ENCODE measurements around the gene ADGRB3.
"Not testable (repeated sequence)": the region's sequence is repeated elsewhere in the genome, so short reads cannot be mapped to it uniquely, and the experiment has no call there.

ADGRB3 gene

DNA sequence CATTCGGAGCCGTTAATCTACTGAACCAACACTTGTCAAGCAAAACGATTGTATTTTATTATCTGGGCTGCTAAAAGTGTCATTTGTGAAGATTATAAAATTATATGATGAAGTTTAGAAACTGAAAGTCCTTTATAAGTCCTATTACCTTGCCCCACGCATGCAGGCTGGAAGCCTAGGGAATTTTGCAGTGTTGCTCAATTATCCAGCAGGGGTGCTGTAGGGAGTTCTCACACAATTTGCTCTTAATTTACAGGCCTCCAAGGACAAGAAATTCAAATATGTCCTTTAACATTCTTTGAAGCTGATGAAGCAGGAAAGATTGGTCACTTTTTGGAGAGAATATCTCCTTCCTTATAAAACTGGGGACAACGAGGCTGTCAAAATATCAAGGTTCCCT is 792.8 kb downstream of the ADGRB3 start:
- Histone ChIP-seq H3K27ac (no peak overlapping the region), H3K9me3 (no peaks in the 10 kb centered on the region), H3K27me3 (no peaks in the 10 kb centered on the region), H3K36me3 (no peaks in the 10 kb centered on the region), H3K4me3 (ENCODE audit: low read depth in 1 of 2, low read length in 1 of 2) (no peak overlapping the region), H3K4me1 (ENCODE audit: control insufficient read depth in 1 of 2, insufficient read depth in 1 of 2, low read depth in 1 of 2, low read length in 1 of 2) (no peaks in the 10 kb centered on the region)
- TF ChIP-seq, protein P1, sequence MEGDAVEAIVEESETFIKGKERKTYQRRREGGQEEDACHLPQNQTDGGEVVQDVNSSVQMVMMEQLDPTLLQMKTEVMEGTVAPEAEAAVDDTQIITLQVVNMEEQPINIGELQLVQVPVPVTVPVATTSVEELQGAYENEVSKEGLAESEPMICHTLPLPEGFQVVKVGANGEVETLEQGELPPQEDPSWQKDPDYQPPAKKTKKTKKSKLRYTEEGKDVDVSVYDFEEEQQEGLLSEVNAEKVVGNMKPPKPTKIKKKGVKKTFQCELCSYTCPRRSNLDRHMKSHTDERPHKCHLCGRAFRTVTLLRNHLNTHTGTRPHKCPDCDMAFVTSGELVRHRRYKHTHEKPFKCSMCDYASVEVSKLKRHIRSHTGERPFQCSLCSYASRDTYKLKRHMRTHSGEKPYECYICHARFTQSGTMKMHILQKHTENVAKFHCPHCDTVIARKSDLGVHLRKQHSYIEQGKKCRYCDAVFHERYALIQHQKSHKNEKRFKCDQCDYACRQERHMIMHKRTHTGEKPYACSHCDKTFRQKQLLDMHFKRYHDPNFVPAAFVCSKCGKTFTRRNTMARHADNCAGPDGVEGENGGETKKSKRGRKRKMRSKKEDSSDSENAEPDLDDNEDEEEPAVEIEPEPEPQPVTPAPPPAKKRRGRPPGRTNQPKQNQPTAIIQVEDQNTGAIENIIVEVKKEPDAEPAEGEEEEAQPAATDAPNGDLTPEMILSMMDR (IDR thresholded peaks at IDR 0.05): no peak

DNA sequence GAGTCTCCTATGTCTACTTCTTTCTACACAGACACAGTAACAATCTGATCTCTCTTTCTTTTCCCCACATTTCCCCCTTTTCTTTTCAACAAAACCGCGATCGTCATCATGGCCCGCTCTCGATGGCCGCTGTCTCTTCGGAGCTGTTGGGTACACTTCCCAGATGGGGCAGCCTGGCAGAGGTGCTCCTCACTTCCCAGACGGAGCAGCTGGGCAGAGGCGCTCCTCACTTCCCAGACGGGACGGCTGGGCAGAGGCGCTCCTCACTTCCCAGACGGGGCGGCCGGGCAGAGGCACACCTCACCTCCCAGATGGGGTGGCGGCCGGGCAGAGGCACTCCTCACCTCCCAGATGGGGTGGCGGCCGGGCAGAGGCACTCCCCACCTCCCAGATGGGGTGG is 797.1 kb downstream of the ADGRB3 start:
- H3K36me3 ChIP-seq; H3K9me3 ChIP-seq; H3K27ac ChIP-seq; H3K27me3 ChIP-seq; H3K4me3 ChIP-seq (ENCODE audit: low read depth in 1 of 2, low read length in 1 of 2); H3K4me1 ChIP-seq (ENCODE audit: control insufficient read depth in 1 of 2, insufficient read depth in 1 of 2, low read depth in 1 of 2, low read length in 1 of 2): not testable (repeated sequence)

DNA sequence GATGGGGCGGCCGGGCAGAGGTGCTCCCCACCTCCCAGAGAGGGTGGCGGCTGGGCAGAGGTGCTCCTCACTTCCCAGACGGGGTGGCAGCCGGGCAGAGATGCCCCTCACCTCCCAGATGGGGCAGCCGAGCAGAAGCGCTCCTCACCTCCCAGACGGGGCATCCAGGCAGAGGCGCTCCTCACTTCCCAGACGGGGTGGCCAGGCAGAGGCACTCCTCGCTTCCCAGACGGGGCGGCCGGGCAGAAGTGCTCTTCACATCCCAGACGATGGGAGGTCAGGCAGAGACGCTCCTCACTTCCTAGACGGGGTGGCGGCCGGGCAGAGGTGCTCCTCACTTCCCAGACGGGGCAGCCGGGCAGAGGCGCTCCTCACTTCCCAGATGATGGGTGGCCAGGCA is 798.0 kb downstream of the ADGRB3 start:
- not testable (repeated sequence) for H3K27me3 ChIP-seq; H3K9me3 ChIP-seq; H3K36me3 ChIP-seq; H3K4me1 ChIP-seq (ENCODE audit: control insufficient read depth in 1 of 2, insufficient read depth in 1 of 2, low read depth in 1 of 2, low read length in 1 of 2); H3K27ac ChIP-seq; H3K4me3 ChIP-seq (ENCODE audit: low read depth in 1 of 2, low read length in 1 of 2)

DNA sequence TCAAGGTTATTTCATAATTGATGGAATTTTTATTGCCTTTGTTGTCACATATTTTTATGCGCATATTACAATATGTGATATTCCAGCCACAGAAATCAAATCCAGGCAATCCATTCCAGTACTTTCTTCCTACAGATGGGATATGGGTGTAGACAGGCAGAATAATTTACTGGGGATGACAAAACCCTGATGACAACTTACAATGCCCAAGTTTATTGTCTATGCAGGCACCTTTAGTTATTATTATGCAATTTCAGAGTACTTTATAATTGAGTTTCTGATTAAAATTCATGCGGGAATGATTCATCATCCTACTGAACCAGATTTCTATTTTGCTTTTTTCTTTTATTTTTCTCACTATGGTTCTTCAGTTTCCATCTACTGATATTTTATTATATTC is 803.0 kb downstream of the ADGRB3 start:
- Histone ChIP-seq H3K9me3 (no peaks in the 10 kb centered on the region), H3K4me3 (ENCODE audit: low read depth in 1 of 2, low read length in 1 of 2) (no peak overlapping the region), H3K4me1 (ENCODE audit: control insufficient read depth in 1 of 2, insufficient read depth in 1 of 2, low read depth in 1 of 2, low read length in 1 of 2) (no peaks in the 10 kb centered on the region), H3K27me3 (no peaks in the 10 kb centered on the region), H3K27ac (no peak overlapping the region), H3K36me3 (no peaks in the 10 kb centered on the region)
- TF ChIP-seq, protein P1 (IDR thresholded peaks at IDR 0.05): no peak

Measured in neutrophil (primary cell).